GM23338 (cell line): ENCODE measurements around the gene PDE3B. TPM values are rescaled to one million over a fixed set of nuclear protein-coding genes. Genes with fewer than 3 reads are reported as not detected.
"Not testable (repeated sequence)": the region's sequence is repeated elsewhere in the genome, so short reads cannot be mapped to it uniquely, and the experiment has no call there.

Experiments
- ATAC-seq: fragments of 200-7000 bp; cut with Tn5 transposase; 3 replicates; pipeline ENCODE4 v1.9.1; 2020
- DNase-seq: peaks from one replicate; pipeline ENCODE4 v3.0.0-alpha.2; 2015; ENCODE audit warnings: low spot score
- H2AFZ ChIP-seq: fragments of 200-600 bp; sonication (generic); 2 replicates; pipeline ENCODE4 v1.8.0; 2016; ENCODE audit warnings: antibody characterized with exemption, mild to moderate bottlenecking, moderate library complexity
- H3F3A ChIP-seq: fragments of 200-600 bp; sonication (generic); replicated peaks from 2 replicates; pipeline ENCODE4 v1.8.0; 2017; ENCODE audit warnings: antibody characterized with exemption, mixed run types, low read depth
- H3K27ac ChIP-seq: fragments of 200-600 bp; sonication (generic); 2 replicates; pipeline ENCODE4 v1.6.1; 2016; ENCODE audit warnings: low read depth
- H3K27me3 ChIP-seq: fragments of 200-600 bp; sonication (generic); 2 replicates; pipeline ENCODE4 v1.8.0; 2016; ENCODE audit warnings: mild to moderate bottlenecking, mixed run types, moderate library complexity; ENCODE audit not compliant: insufficient read depth
- H3K36me3 ChIP-seq: fragments of 200-600 bp; sonication (generic); 2 replicates; pipeline ENCODE4 v1.8.0; 2016; ENCODE audit warnings: mild to moderate bottlenecking; ENCODE audit not compliant: insufficient read depth
- H3K4me1 ChIP-seq: fragments of 200-600 bp; sonication (generic); 2 replicates; pipeline ENCODE4 v1.8.0; 2016; ENCODE audit warnings: mild to moderate bottlenecking, moderate library complexity; ENCODE audit not compliant: insufficient read depth
- H3K4me2 ChIP-seq: fragments of 200-600 bp; sonication (generic); 2 replicates; pipeline ENCODE4 v1.7.1; 2017; ENCODE audit warnings: mixed run types
- H3K4me3 ChIP-seq: fragments of 200-600 bp; sonication (generic); 2 replicates; pipeline ENCODE4 v1.6.1; 2016; ENCODE audit warnings: mixed run types
- H3K79me2 ChIP-seq: fragments of 200-600 bp; sonication (generic); replicated peaks from 2 replicates; pipeline ENCODE4 v1.8.0; 2017; ENCODE audit warnings: mild to moderate bottlenecking; ENCODE audit not compliant: insufficient read depth
- H3K9me2 ChIP-seq: fragments of 200-600 bp; sonication (generic); 2 replicates; pipeline ENCODE4 v1.8.0; 2017; ENCODE audit not compliant: insufficient read depth
- H4K20me1 ChIP-seq: fragments of 200-600 bp; sonication (generic); replicated peaks from 2 replicates; pipeline ENCODE4 v1.8.0; 2017; ENCODE audit warnings: mild to moderate bottlenecking; ENCODE audit not compliant: insufficient read depth
- H3K27ac Mint-ChIP-seq: 2 replicates; pipeline ENCODE4 v1.8.0; 2020; ENCODE audit warnings: inconsistent platforms, mild to moderate bottlenecking, moderate library complexity, mixed read lengths
- H3K27me3 Mint-ChIP-seq: 3 replicates; pipeline ENCODE4 v1.8.0; 2022; ENCODE audit warnings: low read depth, mild to moderate bottlenecking, moderate library complexity, mixed read lengths, inconsistent platforms; ENCODE audit not compliant: insufficient read depth, poor library complexity
- H3K36me3 Mint-ChIP-seq: 3 replicates; pipeline ENCODE4 v1.8.0; 2021; ENCODE audit warnings: low read depth, mild to moderate bottlenecking, inconsistent platforms, moderate library complexity, mixed read lengths
- H3K4me1 Mint-ChIP-seq: 3 replicates; pipeline ENCODE4 v1.8.0; 2020; ENCODE audit warnings: mild to moderate bottlenecking, inconsistent platforms, mixed read lengths
- H3K4me3 Mint-ChIP-seq: 3 replicates; pipeline ENCODE4 v1.8.0; 2021; ENCODE audit warnings: moderate library complexity, mild to moderate bottlenecking, inconsistent platforms, mixed read lengths
- H3K9me3 Mint-ChIP-seq: 3 replicates; pipeline ENCODE4 v1.8.0; 2020; ENCODE audit warnings: moderate library complexity, mild to moderate bottlenecking, inconsistent platforms, mixed read lengths
- CREB1 ChIP-seq: fragments of 250-450 bp; sonication (Bioruptor Pico); IDR thresholded peaks from 2 replicates; pipeline ENCODE4 v1.5.0; 2020; ENCODE audit warnings: low read depth, mild to moderate bottlenecking, moderate library complexity
- CTCF ChIP-seq, 2 experiments: fragments of 200-600 bp in 1 of 2; sonication (generic) in 1 of 2; conservative IDR thresholded peaks; 2 replicates each; pipeline versions ENCODE4 v1.5.1 to v1.6.1; 2016 to 2017; ENCODE audit warnings: antibody characterized with exemption in 2 of 2, low read depth in 2 of 2, mild to moderate bottlenecking in 2 of 2, moderate library complexity in 1 of 2
- EZH2 ChIP-seq: fragments of 200-600 bp; sonication (generic); IDR thresholded peaks from one replicate; pipeline ENCODE4 v1.8.0; 2017; ENCODE audit warnings: antibody characterized with exemption, mild to moderate bottlenecking, low read depth; ENCODE audit not compliant: unreplicated experiment
- EZH2phosphoT487 ChIP-seq: fragments of 200-600 bp; sonication (generic); IDR thresholded peaks from one replicate; pipeline ENCODE4 v1.8.1; 2018; ENCODE audit warnings: antibody characterized with exemption; ENCODE audit not compliant: unreplicated experiment
- JUNB ChIP-seq: IDR thresholded peaks from one replicate; pipeline ENCODE4 v1.6.1; 2016; ENCODE audit warnings: antibody characterized with exemption; ENCODE audit not compliant: unreplicated experiment
- NANOG ChIP-seq: IDR thresholded peaks from 2 replicates; pipeline ENCODE4 v1.6.1; 2016; ENCODE audit warnings: antibody characterized with exemption, borderline replicate concordance
- POLR2AphosphoS5 ChIP-seq: IDR thresholded peaks from 2 replicates; pipeline ENCODE4 v1.6.1; 2016; ENCODE audit warnings: antibody characterized with exemption, low read depth
- STAT1 ChIP-seq: IDR thresholded peaks from one replicate; pipeline ENCODE4 v1.6.1; 2016; ENCODE audit warnings: antibody characterized with exemption; ENCODE audit not compliant: unreplicated experiment
- ZNF114 ChIP-seq: fragments of 250-450 bp; sonication (Bioruptor Pico); IDR thresholded peaks from 2 replicates; pipeline ENCODE4 v1.5.0; 2020; ENCODE audit warnings: mild to moderate bottlenecking, moderate library complexity
- ZNF331 ChIP-seq: fragments of 250-450 bp; sonication (Bioruptor Pico); IDR thresholded peaks from 2 replicates; pipeline ENCODE4 v1.5.0; 2020; ENCODE audit warnings: low read depth, mild to moderate bottlenecking, moderate library complexity
- ZNF462 ChIP-seq: fragments of 250-450 bp; sonication (Bioruptor Pico); IDR thresholded peaks from 2 replicates; pipeline ENCODE4 v1.5.0; 2020; ENCODE audit warnings: mild to moderate bottlenecking, moderate library complexity
- polyA plus RNA-seq: library from polyadenylated mRNA; unstranded; fragments of >200 nt; fragmentation: Nextera tagmentation; extraction: Ambion mirVana; gene quantifications from 2 replicates; pipeline ENCODE4 v1.2.1, GENCODE V29; 2016
- total RNA-seq: library from RNA; depleted of rRNA; stranded (reverse); fragments of >200 nt; shearing (Covaris generic); gene quantifications from 2 replicates; pipeline ENCODE4 v1.2.3, GENCODE V29; 2014
- TF ChIP-seq, protein P1 (sequence below): IDR thresholded peaks from 2 replicates; pipeline ENCODE4 v1.6.1; 2016; ENCODE audit warnings: antibody characterized with exemption

Gene PDE3B
- total and polyA plus RNA-seq, 2 experiments from 2014 or later: 4.3 to 21.3 TPM

- H3K4me1 Mint-ChIP-seq, H4K20me1 ChIP-seq, H3F3A ChIP-seq, ATAC-seq, H2AFZ ChIP-seq, H3K27me3 Mint-ChIP-seq, H3K9me2 ChIP-seq, H3K36me3 ChIP-seq, H3K4me3 ChIP-seq, H3K4me1 ChIP-seq, DNase-seq, H3K27ac Mint-ChIP-seq, H3K4me2 ChIP-seq, H3K4me3 Mint-ChIP-seq, H3K27me3 ChIP-seq, H3K27ac ChIP-seq: not testable (repeated sequence)
- peaks cover 11% of the 10 kb centered on the region; the same call in 2 of the 3 replicates for H3K36me3 Mint-ChIP-seq
- peaks cover 14% of the 10 kb centered on the region; the same call in 1 of the 3 replicates for H3K9me3 Mint-ChIP-seq
- H3K79me2 ChIP-seq: peaks cover 25% of the 10 kb centered on the region; the same call in 1 of the 2 replicates
These were observed 96.9 kb downstream of the PDE3B start for GRCh38 chr11:14740539-14740938.

- peaks cover 8% of the 10 kb centered on the region; the same call in 1 of the 2 replicates for H3K4me1 ChIP-seq
- peaks cover 11% of the 10 kb centered on the region; the same call in 2 of the 3 replicates for H3K36me3 Mint-ChIP-seq
- peaks cover 14% of the 10 kb centered on the region; the same call in 1 of the 3 replicates for H3K9me3 Mint-ChIP-seq
- peaks cover 25% of the 10 kb centered on the region; the same call in 1 of the 2 replicates for H3K79me2 ChIP-seq
- H3K4me3 ChIP-seq: no peak overlapping the region
- no peak overlapping the region for H3K27ac ChIP-seq
- no peaks in the 10 kb centered on the region for H3K27me3 ChIP-seq
- no peak overlapping the region for H3K4me2 ChIP-seq
- no peak for DNase-seq
- H3K27ac Mint-ChIP-seq: no peak overlapping the region
- no peaks in the 10 kb centered on the region for H3F3A ChIP-seq
- H4K20me1 ChIP-seq: no peaks in the 10 kb centered on the region
- no peaks in the 10 kb centered on the region for H3K36me3 ChIP-seq
- no peak for ATAC-seq
- H3K9me2 ChIP-seq: no peaks in the 10 kb centered on the region
- no peak overlapping the region for H3K4me3 Mint-ChIP-seq
- H3K4me1 Mint-ChIP-seq: peaks cover 6% of the 10 kb centered on the region; the same call in 2 of the 3 replicates
- H2AFZ ChIP-seq: no peak overlapping the region
- H3K27me3 Mint-ChIP-seq: peaks cover 2% of the 10 kb centered on the region
- no peak for TF ChIP-seq ZNF114 (CRISPR knock-in tag)
- TF ChIP-seq, protein P1, sequence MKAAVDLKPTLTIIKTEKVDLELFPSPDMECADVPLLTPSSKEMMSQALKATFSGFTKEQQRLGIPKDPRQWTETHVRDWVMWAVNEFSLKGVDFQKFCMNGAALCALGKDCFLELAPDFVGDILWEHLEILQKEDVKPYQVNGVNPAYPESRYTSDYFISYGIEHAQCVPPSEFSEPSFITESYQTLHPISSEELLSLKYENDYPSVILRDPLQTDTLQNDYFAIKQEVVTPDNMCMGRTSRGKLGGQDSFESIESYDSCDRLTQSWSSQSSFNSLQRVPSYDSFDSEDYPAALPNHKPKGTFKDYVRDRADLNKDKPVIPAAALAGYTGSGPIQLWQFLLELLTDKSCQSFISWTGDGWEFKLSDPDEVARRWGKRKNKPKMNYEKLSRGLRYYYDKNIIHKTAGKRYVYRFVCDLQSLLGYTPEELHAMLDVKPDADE: no peak
- no peak for TF ChIP-seq EZH2phosphoT487
- TF ChIP-seq ZNF331 (CRISPR knock-in tag): no peak
- no peak for TF ChIP-seq NANOG
- no peak for TF ChIP-seq POLR2AphosphoS5
- TF ChIP-seq EZH2: no peak
- TF ChIP-seq ZNF462 (CRISPR knock-in tag): no peak
- no peak for TF ChIP-seq STAT1
- TF ChIP-seq CREB1: no peak
- no peak for TF ChIP-seq CTCF (conservative IDR thresholded peaks at IDR 0.05; ENCODE audit: low read depth in 2 of 2)
- no peak for TF ChIP-seq JUNB
These were observed 97.6 kb downstream of the PDE3B start for GRCh38 chr11:14741195-14741594.
